Measurements from ENCODE around the gene NPAS3.

The NPAS3 gene

GRCh38 chr14:33184587-33184986 lies 245.9 kb downstream of the NPAS3 start:
- DNase-seq (ENCODE audit: low read depth in 3 of 3), result no peak

DNA sequence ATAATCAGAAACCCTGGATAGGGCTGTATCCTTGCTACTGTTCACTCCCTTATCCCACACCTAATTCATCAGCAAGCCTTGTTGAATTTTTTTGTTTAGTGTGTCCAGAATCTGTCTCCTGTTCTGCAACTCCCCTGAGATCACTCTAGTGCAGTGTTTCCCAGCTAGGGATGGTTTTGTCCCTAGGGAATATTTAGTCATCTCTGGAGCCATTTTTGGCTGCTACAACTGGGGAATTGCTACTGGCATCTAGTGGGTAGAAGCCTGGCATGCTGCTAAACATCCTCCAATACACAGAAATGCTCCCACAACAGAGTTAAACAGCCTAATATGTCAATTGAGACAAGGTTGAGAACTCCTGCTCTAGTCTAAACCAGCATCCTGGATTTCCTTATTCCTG lies 248.0 kb downstream of the NPAS3 start:
- DNase-seq (ENCODE audit: low read depth in 3 of 3), result no peak

DNA sequence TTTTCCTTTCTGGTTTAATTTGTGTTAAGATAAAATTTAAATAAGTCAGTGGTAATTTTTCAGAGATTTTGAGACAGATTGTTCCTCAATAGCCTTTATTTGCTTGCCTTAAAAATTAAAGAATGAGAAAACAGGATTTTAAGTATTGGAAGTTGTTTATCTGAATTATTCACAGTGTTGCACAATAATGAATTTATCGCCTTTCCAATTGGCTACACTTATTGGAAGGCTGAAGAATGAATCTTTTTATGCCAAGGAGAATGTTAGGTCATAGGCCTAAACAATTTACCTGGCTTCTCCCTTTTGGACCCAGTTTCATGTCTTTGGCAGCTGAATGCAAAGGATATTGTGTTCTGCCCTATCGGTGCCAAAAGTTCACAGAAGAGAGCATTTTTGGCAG lies 250.2 kb downstream of the NPAS3 start:
- no peak for DNase-seq (ENCODE audit: low read depth in 3 of 3)

GRCh38 chr14:33191855-33192254 lies 253.2 kb downstream of the NPAS3 start:
- no peak for DNase-seq (ENCODE audit: low read depth in 3 of 3)

DNA sequence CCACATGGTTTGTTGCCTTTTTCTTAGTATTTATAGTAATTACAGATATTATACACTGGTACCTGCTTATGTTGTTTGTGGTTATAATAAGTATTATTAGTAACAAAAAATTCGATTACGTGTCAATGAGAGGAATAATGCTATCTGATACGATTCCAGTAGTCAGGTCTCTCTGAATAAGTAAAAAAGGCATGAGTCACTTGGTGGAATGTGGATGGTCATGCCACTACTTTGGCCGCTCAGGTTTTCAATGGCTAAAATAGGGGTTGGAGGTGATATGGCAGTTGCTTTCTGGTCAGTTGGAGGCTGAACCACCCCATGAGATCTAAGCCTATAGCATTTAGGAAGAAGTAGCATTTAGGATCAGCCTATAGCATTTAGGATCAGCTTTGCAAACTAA lies 255.9 kb downstream of the NPAS3 start:
- DNase-seq (ENCODE audit: low read depth in 3 of 3), result no peak

GRCh38 chr14:33198684-33199083 lies 260.0 kb downstream of the NPAS3 start:
- no peak for DNase-seq (ENCODE audit: low read depth in 3 of 3)

DNA sequence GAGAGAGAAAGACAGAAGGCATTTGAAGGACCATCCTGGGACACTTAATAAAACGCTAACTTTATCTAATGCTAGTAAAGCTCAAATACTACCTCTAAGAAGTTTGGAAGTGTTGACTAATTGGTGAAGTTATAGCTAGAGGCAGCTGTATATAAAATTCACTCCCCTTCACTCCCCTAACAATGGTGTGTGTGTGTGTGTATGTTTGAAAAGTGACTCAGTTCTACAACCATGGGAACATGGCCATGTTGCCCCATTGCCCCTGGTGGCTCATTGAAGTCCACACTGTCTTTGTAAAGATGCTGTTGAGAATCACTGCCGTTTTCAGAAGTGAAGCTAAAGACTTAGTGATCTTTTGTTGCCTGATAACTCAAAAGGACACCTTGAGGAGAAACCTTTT lies 262.4 kb downstream of the NPAS3 start:
- DNase-seq (ENCODE audit: low read depth in 3 of 3), result no peak

- no peak for DNase-seq (ENCODE audit: low read depth in 3 of 3)
Measured at GRCh38 chr14:33206981-33207380, 268.3 kb downstream of the NPAS3 start.

DNA sequence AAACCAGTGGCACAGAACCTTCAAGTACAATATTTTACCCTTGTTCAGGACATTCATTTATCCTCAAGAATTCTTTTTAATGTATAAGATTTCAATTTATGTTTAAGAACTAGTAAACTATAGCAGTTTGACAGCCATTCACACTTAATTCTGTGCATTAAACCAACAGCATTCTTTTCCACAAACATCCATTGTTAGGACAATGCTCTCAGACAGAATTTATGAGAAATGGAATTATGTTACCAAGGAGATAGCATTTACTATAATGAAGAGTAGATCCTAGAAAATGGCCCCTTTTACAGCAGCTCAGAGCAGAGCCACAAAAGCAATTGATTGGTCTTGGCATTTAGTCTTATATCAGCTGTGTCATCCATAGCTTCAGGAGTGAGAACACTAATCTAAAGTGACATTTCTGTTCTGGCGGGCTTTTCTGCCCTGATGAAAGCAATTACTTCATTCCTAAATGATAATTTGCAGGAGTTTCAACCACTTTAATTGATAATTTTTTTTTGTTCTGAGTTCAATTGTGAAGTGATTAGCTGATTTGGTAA lies 268.9 kb downstream of the NPAS3 start:
- DNase-seq (ENCODE audit: low read depth in 3 of 3), result no peak

DNA sequence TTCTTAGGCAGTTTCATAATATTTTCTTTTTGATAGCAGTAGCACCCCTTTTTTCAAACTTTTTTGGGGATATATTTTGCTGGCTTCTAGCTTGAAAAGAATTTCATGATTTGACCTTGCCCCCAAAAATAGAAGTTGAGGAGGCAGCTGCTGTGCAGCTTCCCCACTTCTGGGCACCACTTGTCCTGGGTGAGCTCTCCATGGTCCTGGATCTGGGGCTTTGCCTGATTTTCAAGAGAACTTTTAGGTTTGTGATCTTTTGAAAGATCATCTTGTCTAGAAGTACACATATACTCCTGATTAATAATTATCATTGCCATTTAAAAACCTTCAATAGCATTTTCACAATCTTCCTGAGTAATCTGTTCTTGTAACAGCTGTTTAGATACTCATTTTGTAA lies 271.6 kb downstream of the NPAS3 start:
- DNase-seq (ENCODE audit: low read depth in 3 of 3), result no peak

DNA sequence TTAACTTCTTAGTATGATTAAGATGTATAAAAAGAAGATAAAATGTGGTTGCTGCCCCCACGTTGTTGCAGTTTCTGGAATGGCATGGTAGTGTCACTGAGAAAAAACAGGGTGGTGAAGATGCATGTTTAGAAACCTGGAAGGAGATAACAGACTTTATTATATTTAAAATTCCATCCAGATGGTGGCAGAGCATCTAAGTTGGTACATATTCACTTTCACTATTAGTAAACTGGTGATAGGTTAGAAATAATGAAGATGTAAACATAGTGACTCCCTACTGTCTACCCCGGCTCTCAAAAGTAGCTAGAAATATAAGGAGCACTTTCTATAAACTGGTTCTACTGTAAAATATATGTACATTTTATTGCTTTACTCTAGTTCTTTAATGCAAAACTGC lies 279.3 kb downstream of the NPAS3 start:
- no peak for DNase-seq (ENCODE audit: low read depth in 3 of 3)

- no peak for DNase-seq (ENCODE audit: low read depth in 3 of 3)
Measured at GRCh38 chr14:33219957-33220356, 281.3 kb downstream of the NPAS3 start.

DNA sequence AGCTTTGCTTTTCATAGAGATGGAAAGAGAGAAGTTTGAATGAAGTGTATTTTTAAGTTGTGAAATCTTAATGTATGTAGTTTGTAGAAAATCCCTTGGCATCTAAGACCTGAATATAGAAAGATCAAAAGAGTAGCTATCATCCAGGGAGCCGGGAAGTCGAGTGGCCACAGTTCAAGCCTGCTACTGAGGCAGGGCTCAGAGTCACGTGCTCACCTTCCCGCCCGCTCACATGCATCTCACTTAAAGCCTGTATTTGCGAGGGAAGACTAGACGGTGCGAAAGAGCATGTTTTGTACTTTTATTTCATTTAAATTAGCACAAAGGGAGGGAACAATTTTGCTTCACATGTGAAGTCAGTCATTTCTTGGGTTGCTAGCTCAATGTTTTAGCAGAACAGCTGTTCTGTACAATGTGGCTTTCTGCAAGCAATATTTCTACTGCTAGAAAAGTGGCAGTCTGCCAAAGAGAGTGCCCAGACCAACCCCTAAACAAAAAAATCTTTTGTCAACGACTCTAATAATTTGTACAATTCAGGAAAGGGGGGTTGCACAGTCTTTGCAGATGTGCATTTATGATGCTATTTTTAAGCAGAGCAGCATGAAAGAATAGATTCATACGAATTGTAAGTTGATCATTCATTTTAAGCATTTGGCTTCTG lies 290.7 kb downstream of the NPAS3 start:
- DNase-seq (ENCODE audit: low read depth in 3 of 3), result no peak

DNA sequence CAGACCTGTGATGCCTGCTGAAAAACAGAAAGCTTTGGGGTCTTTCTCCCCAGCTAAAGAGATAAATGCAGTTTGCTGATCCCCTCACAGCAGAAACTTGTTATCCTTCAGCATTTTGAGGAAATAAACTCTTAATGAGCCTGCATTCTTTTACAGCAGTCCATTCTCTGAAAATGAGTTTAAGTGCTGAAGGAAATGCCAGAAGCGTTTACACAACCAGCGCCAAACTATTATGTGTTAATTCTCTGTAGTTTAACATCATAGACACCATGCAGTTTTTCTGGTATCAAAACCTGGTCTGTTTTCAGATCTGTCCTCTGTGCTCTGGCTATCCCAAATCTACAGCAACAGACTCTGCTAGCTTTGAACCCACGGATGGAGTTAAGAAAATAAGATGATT lies 291.3 kb downstream of the NPAS3 start:
- DNase-seq (ENCODE audit: low read depth in 3 of 3), result no peak

DNA sequence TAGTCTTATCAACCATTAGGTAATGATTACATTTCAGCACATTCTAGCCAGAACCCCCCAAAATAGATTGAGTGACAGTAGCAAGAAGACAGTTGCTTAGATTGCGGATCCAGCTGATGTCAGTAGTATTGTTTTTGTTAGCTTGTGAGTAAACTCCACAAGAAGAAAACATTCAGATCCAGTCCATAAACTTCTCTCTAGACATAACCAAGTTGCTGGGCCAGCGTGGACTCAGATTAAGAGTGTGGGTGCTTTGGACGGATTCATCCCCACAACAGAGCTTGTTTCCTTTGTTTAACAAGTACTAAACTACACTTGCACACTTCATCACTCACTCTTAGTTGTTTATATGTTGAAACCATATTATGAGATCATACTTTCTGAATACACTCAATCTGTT lies 293.4 kb downstream of the NPAS3 start:
- no peak for DNase-seq (ENCODE audit: low read depth in 3 of 3)

DNA sequence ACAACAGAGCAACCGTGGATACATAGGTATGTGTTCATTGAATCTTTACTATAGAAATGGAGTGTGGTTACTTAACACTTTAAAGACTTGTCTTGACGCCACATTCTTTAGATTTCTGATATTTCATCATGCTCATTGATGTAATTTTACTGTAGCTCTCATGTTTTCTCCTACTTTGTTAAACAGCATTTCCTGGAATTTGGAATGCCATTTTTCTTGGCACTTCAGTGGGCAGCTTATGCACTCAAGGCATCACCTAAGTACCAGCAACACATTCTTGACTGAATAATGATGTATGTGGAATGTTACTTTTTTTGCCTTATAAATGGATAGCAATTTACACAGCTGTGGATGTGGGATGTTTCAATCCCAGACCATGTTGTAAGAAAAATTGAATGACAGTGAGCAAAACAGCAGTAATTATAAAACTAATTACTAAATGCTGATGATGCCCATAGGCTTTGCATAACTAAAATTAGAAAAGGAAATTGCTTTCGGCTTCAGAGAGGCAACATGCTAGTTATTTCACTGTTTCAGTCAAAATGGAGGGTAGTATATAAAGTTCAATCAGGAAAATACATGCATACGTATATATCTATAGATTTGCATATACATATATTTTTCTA lies 298.5 kb downstream of the NPAS3 start:
- no peak for DNase-seq (ENCODE audit: low read depth in 3 of 3)

DNA sequence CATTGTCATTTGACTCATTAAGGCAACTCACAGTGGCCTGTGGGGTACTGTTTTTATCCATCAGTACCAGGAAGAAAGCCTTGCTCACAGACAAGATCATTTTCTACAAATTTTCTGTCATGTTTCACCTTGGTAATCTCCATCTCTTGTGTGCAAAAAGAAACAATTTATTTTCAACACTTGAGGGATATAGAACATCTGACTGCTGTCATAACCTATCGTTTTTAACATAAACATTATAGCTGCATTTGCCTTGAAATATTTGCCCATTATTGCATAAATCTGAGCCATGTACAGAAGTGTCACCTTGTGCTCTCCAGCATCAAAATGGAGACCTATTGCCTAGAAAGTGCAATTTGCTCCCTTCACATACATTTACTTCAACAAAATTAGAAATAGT lies 300.8 kb downstream of the NPAS3 start:
- no peak for DNase-seq (ENCODE audit: low read depth in 3 of 3)

DNA sequence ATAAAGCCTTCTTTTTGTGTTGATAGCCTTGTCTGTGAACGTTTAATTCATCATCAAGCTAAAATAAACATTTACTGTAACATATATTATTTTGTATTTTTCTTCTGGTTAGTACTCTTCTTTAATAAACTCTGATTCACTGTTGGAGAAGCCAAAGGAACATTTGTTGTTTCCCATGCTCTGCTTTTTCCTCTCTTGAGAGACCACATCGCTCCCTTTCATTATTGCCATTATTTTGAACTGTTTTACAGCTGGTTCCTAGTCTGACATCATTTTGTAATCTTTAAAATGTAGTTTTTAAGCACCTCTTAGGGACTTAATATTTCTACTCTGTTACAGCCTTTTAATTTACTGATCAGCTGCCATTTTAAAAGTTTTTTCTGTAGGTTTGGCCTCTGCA lies 301.8 kb downstream of the NPAS3 start:
- DNase-seq (ENCODE audit: low read depth in 3 of 3), result no peak

GRCh38 chr14:33241331-33241730 lies 302.7 kb downstream of the NPAS3 start:
- no peak for DNase-seq (ENCODE audit: low read depth in 3 of 3)

GRCh38 chr14:33249233-33249820 lies 310.6 kb downstream of the NPAS3 start:
- DNase-seq (ENCODE audit: low read depth in 3 of 3), result no peak

GRCh38 chr14:33250963-33251362 lies 312.3 kb downstream of the NPAS3 start:
- no peak for DNase-seq (ENCODE audit: low read depth in 3 of 3)

GRCh38 chr14:33254342-33254741 lies 315.7 kb downstream of the NPAS3 start:
- DNase-seq (ENCODE audit: low read depth in 3 of 3), result no peak

DNA sequence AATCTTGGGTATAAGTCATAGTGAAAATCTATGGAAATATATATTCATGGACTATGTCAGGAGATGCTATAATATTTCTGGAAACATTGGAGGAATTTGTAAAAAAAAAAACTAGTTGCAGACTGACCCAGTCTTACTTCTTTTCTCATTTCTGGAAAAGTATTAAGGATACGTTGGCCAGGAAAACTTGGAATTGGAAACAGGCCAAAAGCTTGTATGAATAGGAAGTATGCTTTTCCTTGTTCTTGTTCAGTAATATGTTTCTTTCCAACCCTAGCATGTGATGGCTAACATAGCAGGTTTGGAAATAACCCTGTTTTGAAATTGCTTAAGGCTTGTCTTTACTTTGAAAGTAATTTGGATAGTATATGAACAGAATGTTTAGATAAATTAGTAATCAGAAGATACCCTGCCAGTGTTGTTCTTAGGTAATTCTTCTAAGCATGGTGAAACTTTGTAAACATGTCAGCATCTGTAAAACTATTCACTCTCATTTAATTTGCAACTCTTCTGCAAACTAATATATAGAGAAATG lies 316.2 kb downstream of the NPAS3 start:
- DNase-seq (ENCODE audit: low read depth in 3 of 3), result no peak

All from stimulated activated CD4-positive, alpha-beta T cell treated with anti-CD3 and anti-CD28 coated beads, TNF-alpha, amount 100 ng/mL, for 4 hours (primary cell).